MCF 10A (cell line): ENCODE data around the gene SPATA46. TPM values are rescaled to one million over a fixed set of nuclear protein-coding genes. Genes with fewer than 3 reads are reported as not detected.
A peak's percentile ranks its signal among the peaks of the same experiment; 100 is the strongest.

ENCODE experiments used
- BruUV-seq: library from RNA; stranded (reverse); fragments of 400-500 nt; replicated peaks from 2 replicates; lab custom pipeline; 2021; lab: Mats Ljungman, UMichigan
- CTCF ChIA-PET: fragments of 300-600 bp; sonication (Branson Sonifier 250); formaldehyde crosslinking; extraction: SDS; loops from one replicate; lab custom pipeline; 2021; ENCODE audit warnings: antibody characterized with exemption, inconsistent platforms; lab: Yijun Ruan, JAX
- POLR2A ChIA-PET: fragments of 300-600, 350-650 bp; sonication (Branson Sonifier 250); formaldehyde crosslinking; extraction: SDS; loops from one replicate; lab custom pipeline; 2020; ENCODE audit warnings: antibody characterized with exemption, inconsistent platforms; lab: Yijun Ruan, JAX
- DNase-seq: peaks from one replicate; pipeline ENCODE4 v3.0.0-alpha.2; 2018; ENCODE audit not compliant: unreplicated experiment
- H3K27ac Mint-ChIP-seq: one replicate; pipeline ENCODE4 v1.8.0; 2022; ENCODE audit warnings: mild to moderate bottlenecking, low read depth, mixed read lengths; ENCODE audit not compliant: unreplicated experiment
- H3K27me3 Mint-ChIP-seq: one replicate; pipeline ENCODE4 v1.8.0; 2022; ENCODE audit warnings: mixed read lengths; ENCODE audit not compliant: insufficient read depth, unreplicated experiment
- H3K36me3 Mint-ChIP-seq: one replicate; pipeline ENCODE4 v1.8.0; 2022; ENCODE audit warnings: mild to moderate bottlenecking, moderate library complexity, mixed read lengths; ENCODE audit not compliant: insufficient read depth, unreplicated experiment
- H3K4me1 Mint-ChIP-seq: one replicate; pipeline ENCODE4 v1.8.0; 2022; ENCODE audit warnings: mixed read lengths; ENCODE audit not compliant: insufficient read depth, unreplicated experiment
- H3K4me3 Mint-ChIP-seq: one replicate; pipeline ENCODE4 v1.8.0; 2022; ENCODE audit warnings: mild to moderate bottlenecking, moderate library complexity, mixed read lengths; ENCODE audit not compliant: unreplicated experiment
- H3K9me3 Mint-ChIP-seq: one replicate; pipeline ENCODE4 v1.8.0; 2022; ENCODE audit warnings: mixed read lengths; ENCODE audit not compliant: unreplicated experiment
- CTCF ChIP-seq: fragments of 200-600 bp; IDR thresholded peaks from one replicate; pipeline ENCODE4 v1.8.0; 2022; ENCODE audit warnings: antibody characterized with exemption, mild to moderate bottlenecking; ENCODE audit not compliant: unreplicated experiment
- intact Hi-C: fragments of 100-400 bp; cut with micrococcal nuclease; formaldehyde crosslinking; loops from 2 replicates; pipeline ENCODE4 v1.14.1; 2022
- total RNA-seq: library from RNA; stranded (reverse); gene quantifications from 2 replicates; pipeline ENCODE4 v1.2.3, GENCODE V29; 2022

Gene SPATA46
- total RNA-seq, 1 experiment from 2014 or later, result not detected

- Mint-ChIP-seq H3K27ac (no peak overlapping the region), H3K27me3 (no peaks in the 10 kb centered on the region), H3K4me3 (no peak overlapping the region), H3K36me3 (no peaks in the 10 kb centered on the region), H3K4me1 (peaks cover 22% of the 10 kb centered on the region), H3K9me3 (peaks cover 12% of the 10 kb centered on the region)
- BruUV-seq, result no TSS peak
- DNase-seq, result no peak
- POLR2A ChIA-PET, result no interaction called here
- CTCF ChIA-PET, result no interaction called here
- TF ChIP-seq CTCF, result no peak
- intact Hi-C loops, result no loop called here
Measured at GRCh38 chr1:162416215-162416614, 39.6 kb upstream of the SPATA46 start.

- intact Hi-C loops, result no loop called here
Measured at GRCh38 chr1:162412002-162412401, 35.3 kb upstream of the SPATA46 start, which contains the start of gene SH2D1B. SH2D1B (minus strand) TSS chr1:162412136; CDS start chr1:162412016, 120 bp downstream.

GRCh38 chr1:162407539-162407938, 30.9 kb upstream of the SPATA46 start:
- no peak for DNase-seq
- CTCF ChIA-PET, result interaction anchor here (0.6 to 3.9 kb wide), 8 partner anchors 10 to 1106 kb away, joined by 3 to 20 read pairs (median 5); partner anchors contain the start of gene C1orf226
- BruUV-seq, result no TSS peak
- intact Hi-C loops, result no loop called here
- H3K27me3 Mint-ChIP-seq, result no peaks in the 10 kb centered on the region
- TF ChIP-seq CTCF, result no peak
- H3K4me3 Mint-ChIP-seq, result no peak overlapping the region
- no peaks in the 10 kb centered on the region for H3K9me3 Mint-ChIP-seq
- H3K27ac Mint-ChIP-seq, result no peak overlapping the region
- peaks cover 20% of the 10 kb centered on the region for H3K4me1 Mint-ChIP-seq
- no peaks in the 10 kb centered on the region for H3K36me3 Mint-ChIP-seq
- POLR2A ChIA-PET, result no interaction called here

More at GRCh38 chr1:162412002-162412401, 35.3 kb upstream of the SPATA46 start, which contains the start of gene SH2D1B:
- ChIA-PET CTCF (interaction anchor here (0.6 to 0.9 kb wide), 3 partner anchors 64 to 359 kb away, joined by 3 read pairs; no protein-coding TSS in a partner anchor), POLR2A (no interaction called here)
- DNase-seq, result peak; percentile 26
- no peak within 1 kb of the TSS for H3K27ac Mint-ChIP-seq
- no peaks in the 10 kb centered on the region for H3K27me3 Mint-ChIP-seq
- peaks cover 13% of the 10 kb centered on the region for H3K4me1 Mint-ChIP-seq
- BruUV-seq, result no TSS peak
- peaks cover 12% of the 10 kb centered on the region for H3K9me3 Mint-ChIP-seq
- no peak for TF ChIP-seq CTCF
- H3K36me3 Mint-ChIP-seq, result no peaks in the 10 kb centered on the region
- H3K4me3 Mint-ChIP-seq, result no peak within 1 kb of the TSS

- POLR2A ChIA-PET, result interaction anchor here (0.7 to 1.0 kb wide), 2 partner anchors 12 to 217 kb away, joined by 3 read pairs; no protein-coding TSS in a partner anchor
- no peaks in the 10 kb centered on the region for H3K9me3 Mint-ChIP-seq
- intact Hi-C loops, result no loop called here
- H3K27me3 Mint-ChIP-seq, result no peaks in the 10 kb centered on the region
- peaks cover 16% of the 10 kb centered on the region for H3K4me1 Mint-ChIP-seq
- TF ChIP-seq CTCF, result no peak
- CTCF ChIA-PET, result interaction anchor here (0.6 to 3.9 kb wide), 5 partner anchors 12 to 369 kb away, joined by 3 to 20 read pairs (median 8); no protein-coding TSS in a partner anchor
- H3K27ac Mint-ChIP-seq, result no peak overlapping the region
- no peaks in the 10 kb centered on the region for H3K36me3 Mint-ChIP-seq
- BruUV-seq, result no TSS peak
- no peak for DNase-seq
- H3K4me3 Mint-ChIP-seq, result no peak overlapping the region
Measured at GRCh38 chr1:162406811-162407210, 30.2 kb upstream of the SPATA46 start.
